HUES6 (cell line): ENCODE measurements around the gene PDE10A.

ENCODE experiments used
- H3K27ac ChIP-seq: 2 replicates; pipeline ENCODE4 v1.7.0; 2013; ENCODE audit warnings: low read depth, mild to moderate bottlenecking, low read length, inconsistent platforms
- H3K27me3 ChIP-seq: 2 replicates; pipeline ENCODE4 v1.6.1; 2013; ENCODE audit warnings: low read length; ENCODE audit not compliant: control insufficient read depth, insufficient read depth
- H3K36me3 ChIP-seq: 2 replicates; pipeline ENCODE4 v1.6.1; 2013; ENCODE audit warnings: low read length; ENCODE audit not compliant: control insufficient read depth, insufficient read depth
- H3K4me1 ChIP-seq: 2 replicates; pipeline ENCODE4 v1.6.1; 2013; ENCODE audit warnings: low read length; ENCODE audit not compliant: control insufficient read depth, insufficient read depth
- H3K4me3 ChIP-seq: 2 replicates; pipeline ENCODE4 v1.5.1; 2013; ENCODE audit warnings: low read depth, low read length
- H3K9ac ChIP-seq: one replicate; pipeline ENCODE4 v1.6.1; 2013; ENCODE audit warnings: mild to moderate bottlenecking, low read length
- H3K9me3 ChIP-seq: 2 replicates; pipeline ENCODE4 v1.6.1; 2013; ENCODE audit warnings: low read depth, low read length; ENCODE audit not compliant: control insufficient read depth, insufficient read depth

PDE10A gene

GRCh38 chr6:165695722-165696515 lies 32.9 kb upstream of the PDE10A start:
- Histone ChIP-seq H3K9ac (no peak overlapping the region), H3K4me1 (peaks cover 4% of the 10 kb centered on the region; the same call in 1 of the 2 replicates), H3K27ac (no peak overlapping the region), H3K27me3 (no peaks in the 10 kb centered on the region), H3K36me3 (no peaks in the 10 kb centered on the region), H3K9me3 (peaks cover 7% of the 10 kb centered on the region; the same call in 1 of the 2 replicates), H3K4me3 (no peak overlapping the region)

DNA sequence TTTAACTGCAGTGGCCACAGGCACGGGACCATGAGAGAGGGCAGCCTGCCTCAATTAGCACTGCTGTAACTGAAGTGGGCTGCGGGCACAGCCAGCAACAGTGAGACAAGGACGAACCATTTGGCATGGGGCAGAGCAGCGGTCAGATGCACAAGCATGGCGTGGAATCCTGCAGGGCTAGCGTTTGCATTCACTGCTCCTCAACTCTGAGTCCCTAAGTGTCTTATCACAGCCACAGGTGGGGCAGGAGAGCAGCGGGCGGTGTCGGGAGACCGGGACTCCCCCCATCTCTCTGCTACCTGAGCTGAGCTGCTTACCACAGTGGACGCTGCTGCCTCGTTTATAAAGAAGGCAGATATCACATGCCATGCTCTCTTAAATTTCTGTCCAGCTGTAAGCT lies 31.3 kb upstream of the PDE10A start:
- no peaks in the 10 kb centered on the region for H3K36me3 ChIP-seq
- no peak overlapping the region for H3K9ac ChIP-seq
- H3K4me1 ChIP-seq: peaks cover 4% of the 10 kb centered on the region; the same call in 1 of the 2 replicates
- no peak overlapping the region for H3K27ac ChIP-seq
- no peak overlapping the region for H3K4me3 ChIP-seq
- peaks cover 9% of the 10 kb centered on the region; the same call in 1 of the 2 replicates for H3K9me3 ChIP-seq
- no peaks in the 10 kb centered on the region for H3K27me3 ChIP-seq

DNA sequence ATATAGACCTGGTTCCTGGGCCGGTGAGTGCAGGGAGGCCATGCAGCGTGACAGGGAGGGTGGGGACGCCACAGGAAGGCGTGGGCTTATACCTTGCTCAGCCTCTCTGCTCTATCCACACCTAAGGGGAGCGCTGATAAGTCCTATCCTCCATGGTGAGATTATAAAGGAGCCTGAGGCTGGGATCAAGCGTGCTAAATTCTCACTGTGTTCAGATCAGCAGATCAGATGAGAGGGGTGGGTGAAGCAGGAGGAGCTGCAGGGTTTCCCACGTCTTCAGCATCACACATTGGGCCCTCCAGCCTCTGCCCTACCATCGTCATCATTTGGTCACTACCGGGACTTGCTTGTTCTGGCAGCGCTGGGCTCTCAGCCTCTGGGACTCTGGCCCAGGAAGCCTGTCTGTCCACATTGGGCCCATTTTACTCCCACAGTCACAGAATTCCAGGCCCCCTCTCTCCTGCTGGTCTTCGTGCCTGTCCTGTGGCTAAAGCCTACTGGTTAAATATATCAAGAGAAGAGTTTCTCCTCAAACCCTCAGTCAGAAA lies 29.1 kb upstream of the PDE10A start:
- peaks cover 4% of the 10 kb centered on the region; the same call in 1 of the 2 replicates for H3K4me1 ChIP-seq
- no peak overlapping the region for H3K9ac ChIP-seq
- no peaks in the 10 kb centered on the region for H3K27me3 ChIP-seq
- no peak overlapping the region for H3K27ac ChIP-seq
- no peak overlapping the region for H3K4me3 ChIP-seq
- no peaks in the 10 kb centered on the region for H3K36me3 ChIP-seq
- peaks cover 9% of the 10 kb centered on the region; the same call in 1 of the 2 replicates for H3K9me3 ChIP-seq

DNA sequence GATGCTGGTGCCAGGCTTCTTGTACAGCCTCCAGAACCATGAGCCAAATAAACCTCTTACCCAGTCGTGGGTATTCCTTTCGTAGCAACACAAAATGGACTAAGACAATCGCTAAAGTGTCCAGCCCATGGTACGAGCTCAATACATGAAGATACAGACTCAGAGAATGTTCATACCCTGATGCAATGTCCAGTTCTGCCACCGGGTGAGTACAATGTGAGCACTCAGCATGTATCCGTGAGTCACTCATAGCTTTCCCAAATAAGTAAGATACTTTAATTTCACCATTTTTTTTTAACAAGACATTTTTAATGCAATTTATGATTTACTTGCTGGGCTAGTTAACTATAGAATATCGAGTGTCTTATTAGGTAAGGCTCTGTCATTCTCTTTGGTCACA lies 26.7 kb upstream of the PDE10A start:
- Histone ChIP-seq H3K36me3 (no peaks in the 10 kb centered on the region), H3K27me3 (no peaks in the 10 kb centered on the region), H3K4me1 (peaks cover 4% of the 10 kb centered on the region; the same call in 1 of the 2 replicates), H3K9me3 (0 out of 2 replicates have a peak, but pooled peaks cover 2% of the 10 kb centered on the region), H3K9ac (no peak overlapping the region), H3K27ac (no peak overlapping the region), H3K4me3 (no peak overlapping the region)

DNA sequence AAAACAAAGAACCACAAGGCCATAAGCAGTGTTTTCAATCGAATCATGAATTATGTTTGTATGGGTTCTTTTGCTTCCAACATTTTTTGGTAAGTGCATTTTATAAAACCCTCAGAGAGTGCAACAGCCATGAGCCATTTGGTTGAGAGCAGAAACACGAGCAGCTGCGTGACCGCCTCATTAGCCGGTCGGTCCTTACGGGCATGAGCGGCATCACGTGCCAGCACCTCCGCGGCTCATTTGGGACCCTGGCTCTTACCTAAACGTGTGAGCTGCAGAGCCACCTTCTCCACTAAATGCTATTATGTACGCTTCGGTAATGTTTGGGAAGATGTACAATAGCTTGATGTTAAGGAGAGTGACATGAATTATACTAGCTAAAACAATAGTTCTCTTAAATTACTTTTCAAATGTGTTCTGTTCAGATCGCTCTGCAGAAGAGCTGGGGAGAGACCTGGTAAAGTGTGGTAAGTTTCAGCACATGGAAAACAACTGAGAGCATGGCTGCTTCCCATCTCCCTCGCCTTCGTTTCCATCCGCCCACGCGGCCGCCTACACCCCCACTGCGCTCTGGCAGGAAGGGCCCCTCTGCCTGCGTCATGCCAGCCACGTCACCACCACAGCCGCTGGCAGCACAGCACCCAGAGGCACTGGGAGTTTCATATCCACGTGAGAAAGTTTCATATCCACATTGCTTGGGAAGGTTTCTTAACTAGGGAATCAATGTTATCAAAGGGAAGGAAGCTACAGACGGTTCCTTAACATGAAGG lies 23.7 kb upstream of the PDE10A start:
- Histone ChIP-seq H3K4me1 (no peaks in the 10 kb centered on the region), H3K27me3 (no peaks in the 10 kb centered on the region), H3K9ac (no peak overlapping the region), H3K36me3 (no peaks in the 10 kb centered on the region), H3K27ac (no peak overlapping the region), H3K9me3 (0 out of 2 replicates have a peak, but pooled peaks cover 2% of the 10 kb centered on the region), H3K4me3 (no peak overlapping the region)

DNA sequence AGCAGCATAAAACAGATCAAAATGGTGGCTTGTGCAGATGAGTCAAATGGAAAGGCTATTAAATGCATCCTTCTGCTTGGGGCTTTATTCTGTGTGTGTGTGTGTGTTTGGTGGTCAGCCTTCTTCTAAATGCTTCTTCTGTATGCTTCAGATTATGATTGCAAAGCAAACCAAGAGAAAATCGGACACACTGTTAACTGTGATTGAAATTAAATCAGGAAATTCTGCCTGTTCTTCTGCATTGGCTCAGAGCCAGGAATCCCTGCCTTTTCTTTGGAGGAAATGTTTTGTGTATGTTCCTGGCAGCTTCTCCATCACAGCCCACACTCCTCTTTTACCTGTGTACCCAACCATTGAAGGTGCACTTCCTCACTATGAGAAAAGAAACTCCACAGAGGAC lies 22.3 kb upstream of the PDE10A start:
- Histone ChIP-seq H3K36me3 (no peaks in the 10 kb centered on the region), H3K4me3 (no peak overlapping the region), H3K4me1 (no peaks in the 10 kb centered on the region), H3K27ac (no peak overlapping the region), H3K9ac (no peak overlapping the region), H3K27me3 (no peaks in the 10 kb centered on the region), H3K9me3 (no peaks in the 10 kb centered on the region)

GRCh38 chr6:165684333-165684732 lies 21.3 kb upstream of the PDE10A start:
- Histone ChIP-seq H3K4me3 (no peak overlapping the region), H3K36me3 (no peaks in the 10 kb centered on the region), H3K9me3 (no peaks in the 10 kb centered on the region), H3K4me1 (peaks cover 4% of the 10 kb centered on the region; the same call in 1 of the 2 replicates), H3K9ac (no peak overlapping the region), H3K27me3 (no peaks in the 10 kb centered on the region), H3K27ac (no peak overlapping the region)

GRCh38 chr6:165680975-165681374 lies 17.9 kb upstream of the PDE10A start:
- no peak overlapping the region for H3K4me3 ChIP-seq
- no peaks in the 10 kb centered on the region for H3K9me3 ChIP-seq
- no peak overlapping the region for H3K27ac ChIP-seq
- H3K4me1 ChIP-seq: peaks cover 11% of the 10 kb centered on the region; the same call in 1 of the 2 replicates
- 0 out of 2 replicates have a peak, but pooled peaks cover 4% of the 10 kb centered on the region for H3K27me3 ChIP-seq
- H3K9ac ChIP-seq: no peak overlapping the region
- no peaks in the 10 kb centered on the region for H3K36me3 ChIP-seq

DNA sequence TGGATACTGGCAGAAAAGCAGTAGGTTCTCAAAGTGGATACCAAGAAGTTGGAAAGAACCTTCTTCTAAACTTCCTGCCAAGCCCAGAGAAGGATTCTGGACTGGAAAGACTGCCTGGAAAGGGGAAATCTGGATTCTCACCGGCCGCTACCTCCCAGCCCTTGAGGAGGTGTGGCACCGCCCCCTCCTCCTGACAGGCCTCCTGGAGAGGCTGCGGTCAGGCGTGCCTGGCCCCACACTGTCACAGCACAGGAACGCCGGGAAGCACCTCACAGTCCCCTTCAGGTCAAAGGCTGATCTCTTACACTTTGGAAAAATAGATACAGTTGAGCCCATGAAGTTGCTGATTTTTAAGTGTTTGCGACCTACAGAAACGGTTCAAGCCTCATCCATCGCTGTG lies 16.3 kb upstream of the PDE10A start:
- H3K4me3 ChIP-seq: no peak overlapping the region
- H3K36me3 ChIP-seq: no peaks in the 10 kb centered on the region
- H3K27me3 ChIP-seq: 0 out of 2 replicates have a peak, but pooled peaks cover 4% of the 10 kb centered on the region
- no peak overlapping the region for H3K9ac ChIP-seq
- H3K4me1 ChIP-seq: peaks cover 11% of the 10 kb centered on the region; the same call in 1 of the 2 replicates
- no peaks in the 10 kb centered on the region for H3K9me3 ChIP-seq
- H3K27ac ChIP-seq: no peak overlapping the region

GRCh38 chr6:165678904-165679303 lies 15.9 kb upstream of the PDE10A start:
- no peak overlapping the region for H3K9ac ChIP-seq
- H3K27ac ChIP-seq: no peak overlapping the region
- no peak overlapping the region for H3K4me3 ChIP-seq
- H3K4me1 ChIP-seq: peaks cover 15% of the 10 kb centered on the region; the same call in 1 of the 2 replicates
- no peaks in the 10 kb centered on the region for H3K36me3 ChIP-seq
- H3K27me3 ChIP-seq: 0 out of 2 replicates have a peak, but pooled peaks cover 4% of the 10 kb centered on the region
- H3K9me3 ChIP-seq: no peaks in the 10 kb centered on the region
